Stimulated activated CD4-positive, alpha-beta T cell treated with anti-CD3 and anti-CD28 coated beads, Interleukin-12 subunit alpha, Interleukin-12 subunit beta, amount 100 ng/mL, for 48 hours (primary cell): ENCODE data around the gene ZNF581.

Experiments used
- DNase-seq, 3 donors: peaks; one replicate each; pipeline ENCODE4 v3.0.0-alpha.2; 2020; ENCODE audit warnings: low read depth in 2 of 3, low spot score in 1 of 3

Gene ZNF581

DNA sequence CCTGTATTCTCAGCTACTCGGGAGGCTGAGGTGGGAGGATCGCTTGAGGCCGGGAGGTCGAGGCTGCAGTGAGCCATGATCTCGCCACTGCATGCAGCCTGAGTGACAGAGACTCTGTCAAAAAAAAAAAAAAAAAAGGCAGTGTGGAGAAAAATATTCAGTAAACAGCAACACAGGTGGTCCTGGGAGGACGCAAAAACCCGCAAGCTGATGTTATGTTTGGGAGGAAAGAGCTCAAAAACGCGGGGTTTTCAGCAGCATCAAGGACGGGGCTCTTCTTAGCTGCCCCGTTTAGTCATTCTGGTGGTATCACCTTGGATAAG lies 18.5 kb upstream of the ZNF581 start:
- DNase-seq = no peak

GRCh38 chr19:55626350-55626749 lies 17.1 kb upstream of the ZNF581 start:
- peak in 2 of 3 donors; percentile 29 to 44 for DNase-seq

DNA sequence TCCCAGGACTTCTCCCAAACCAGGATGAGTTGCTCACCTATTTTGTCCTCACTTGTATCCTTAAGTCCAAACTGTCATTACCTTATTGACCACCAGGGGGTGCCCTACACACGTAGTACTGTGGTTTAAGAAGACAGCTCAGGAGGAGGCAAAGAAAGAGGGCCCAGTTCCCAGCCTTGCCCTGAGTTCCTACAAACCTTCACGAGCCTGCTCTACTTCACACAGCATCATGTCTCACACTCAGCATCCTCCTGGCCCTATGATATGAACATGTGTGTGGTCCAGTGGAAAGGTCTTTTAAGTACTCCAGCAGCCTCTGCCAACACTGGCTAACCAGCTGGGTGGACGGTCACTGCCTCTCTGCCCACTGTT lies 11.0 kb upstream of the ZNF581 start:
- peak; percentile 77 to 96 (median 84) for DNase-seq

GRCh38 chr19:55633861-55634260 lies 9.6 kb upstream of the ZNF581 start:
- no peak for DNase-seq

DNA sequence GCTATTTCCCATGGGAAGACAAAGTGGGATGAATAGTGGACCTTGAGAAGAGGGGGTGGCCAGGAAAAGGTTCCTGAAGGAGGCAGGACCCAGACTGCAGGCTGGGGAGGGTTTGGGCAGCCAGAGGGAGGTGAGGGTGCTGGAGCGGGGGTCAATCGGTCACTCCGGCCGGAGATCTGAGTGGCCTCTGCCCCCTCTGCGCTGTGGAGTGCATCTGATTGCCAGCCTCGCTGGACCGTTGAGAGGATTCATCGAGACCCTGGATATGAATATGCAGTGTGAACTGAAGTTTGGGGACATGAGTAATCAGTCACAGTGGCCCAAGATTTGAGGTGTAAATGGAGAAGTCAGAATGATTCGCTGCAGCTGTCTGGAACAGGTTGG lies 8.1 kb upstream of the ZNF581 start:
- DNase-seq = no peak

GRCh38 chr19:55635856-55636440 lies 7.5 kb upstream of the ZNF581 start:
- no peak for DNase-seq

DNA sequence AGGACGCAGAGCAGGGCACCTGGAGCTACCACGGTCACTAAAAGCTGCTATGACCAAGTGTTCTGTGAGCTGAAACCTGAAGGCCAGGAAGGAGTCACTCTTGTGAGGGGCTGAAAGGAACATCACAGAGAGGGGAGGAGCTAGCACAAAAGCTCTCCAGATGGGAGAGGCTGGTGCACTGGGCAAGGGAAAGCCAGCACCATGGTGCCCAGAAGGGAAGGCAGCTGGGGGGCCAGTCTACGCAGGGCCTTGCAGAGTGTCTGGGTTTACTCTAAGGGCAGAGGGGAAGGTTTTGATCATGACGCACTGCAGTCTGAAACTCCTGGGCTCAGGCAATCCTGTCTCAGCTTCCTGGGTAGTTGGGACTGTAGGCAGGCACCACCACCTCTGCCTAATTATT lies 6.7 kb upstream of the ZNF581 start:
- DNase-seq = no peak

DNA sequence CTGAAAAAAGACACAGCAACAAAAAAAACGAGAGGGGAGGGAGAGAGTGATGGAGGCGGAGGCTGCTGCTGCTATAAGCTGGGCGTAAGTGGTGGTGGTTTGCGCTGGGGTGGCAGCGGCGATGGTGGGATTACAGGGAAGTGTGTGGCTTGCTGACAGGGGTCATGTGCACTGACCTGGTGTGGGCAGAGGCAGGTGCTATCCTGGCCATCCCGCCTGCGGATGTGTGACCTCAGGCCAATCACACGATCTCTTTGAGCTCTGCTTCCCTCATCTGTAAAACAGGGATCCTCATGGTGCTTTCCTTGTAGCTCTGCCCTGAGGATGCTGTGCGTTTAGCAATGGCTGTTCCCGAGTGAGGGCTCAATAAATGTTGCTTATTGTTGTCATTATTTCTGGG lies 5.9 kb upstream of the ZNF581 start:
- DNase-seq = no peak

DNA sequence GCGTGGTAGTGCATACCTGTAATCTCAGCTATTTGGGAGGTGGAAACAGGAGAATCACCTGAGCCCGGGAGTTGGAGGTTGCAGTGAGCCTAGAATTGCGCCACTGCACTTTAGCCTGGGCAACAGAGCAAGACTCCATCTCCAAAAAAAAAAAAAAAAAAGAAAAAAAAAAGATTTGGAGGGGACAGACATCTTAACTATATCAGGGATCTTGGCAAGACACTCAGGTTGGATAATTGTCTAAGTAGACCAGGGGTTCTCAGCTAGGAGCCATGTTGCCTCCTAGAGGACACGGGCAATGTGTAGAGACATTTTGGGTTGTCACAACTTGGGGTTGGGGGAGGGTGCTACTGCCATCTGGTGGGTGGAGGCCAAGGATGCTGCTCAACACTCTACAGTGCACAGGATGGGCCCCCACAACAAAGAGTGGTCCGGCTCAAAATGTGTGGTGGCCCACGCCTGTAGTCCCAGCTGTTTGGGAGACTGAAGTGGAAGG lies 4.5 kb upstream of the ZNF581 start:
- peak; percentile 52 to 66 (median 54) for DNase-seq

DNA sequence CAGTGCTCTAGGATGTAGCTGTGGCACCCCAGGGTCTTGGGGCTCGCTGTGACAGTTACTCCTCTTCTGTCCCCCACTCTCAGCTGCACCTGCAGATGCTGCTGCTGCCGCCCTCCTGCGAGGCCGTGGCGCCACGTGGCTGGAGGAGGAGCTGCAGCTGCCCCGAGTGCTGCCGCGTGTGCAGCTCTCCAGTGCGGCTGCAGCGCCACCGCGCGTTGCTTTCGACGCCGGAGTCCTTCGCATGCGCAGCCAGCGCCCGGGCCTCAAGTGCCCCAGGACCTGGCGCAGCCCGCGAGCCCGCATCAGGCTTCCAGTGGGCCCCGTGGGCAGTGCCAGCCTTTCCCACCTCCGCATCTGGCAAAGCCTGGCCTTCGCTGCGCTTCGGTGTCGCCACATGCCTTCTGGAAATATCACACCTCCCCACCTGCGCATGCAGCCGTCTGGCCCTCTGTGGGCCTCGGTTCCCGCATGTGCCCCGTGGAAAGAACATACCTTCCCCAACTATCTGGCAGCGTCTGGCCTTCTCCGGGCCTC lies 3.3 kb upstream of the ZNF581 start:
- peak; percentile 43 to 72 (median 71) for DNase-seq

DNA sequence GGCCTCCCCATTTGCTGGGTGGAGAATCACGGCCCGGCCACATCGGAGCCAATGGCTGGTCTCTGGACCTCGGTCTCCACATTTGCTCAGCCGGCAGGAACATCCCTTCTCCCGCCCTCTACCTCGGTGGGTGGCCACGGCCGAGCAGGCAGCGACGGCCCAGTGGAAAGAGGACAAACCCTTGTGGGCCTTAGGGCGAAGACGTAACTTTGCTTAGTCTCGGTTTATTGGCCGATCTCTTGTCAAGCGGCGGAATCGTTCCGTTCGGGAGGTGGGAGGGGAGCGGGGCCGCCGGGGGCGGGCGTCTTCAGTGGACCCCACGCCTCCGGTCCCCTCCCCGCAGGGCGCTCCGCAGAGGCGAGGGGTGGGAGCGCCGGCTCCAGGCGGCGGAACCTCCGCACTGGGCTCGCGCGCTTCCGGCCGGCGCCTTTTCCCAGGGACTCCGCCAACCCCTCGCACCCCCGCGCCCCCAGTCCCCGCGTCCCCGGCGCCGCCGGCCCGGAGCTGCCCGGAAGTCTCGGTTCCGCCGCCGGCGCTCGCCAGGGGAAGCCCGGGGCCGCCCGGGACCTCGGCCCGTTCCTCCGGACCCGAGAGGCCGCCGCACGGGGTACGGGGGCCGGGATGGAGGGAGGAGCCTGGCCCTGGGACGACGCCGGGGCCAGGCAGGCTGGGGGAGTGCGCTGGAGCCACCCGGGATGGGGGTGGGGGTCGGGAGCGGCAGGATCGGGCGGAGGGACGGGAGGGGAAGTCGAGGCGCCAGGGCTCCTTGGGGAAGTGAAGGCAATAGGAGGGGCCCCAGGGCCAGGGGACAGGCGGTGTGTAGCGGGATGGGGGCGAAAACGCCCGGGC lies 2.6 kb upstream of the ZNF581 start, which contains the start of gene ZNF580:
Gene ZNF580 (plus strand): TSS at position 426 of the 849 bp plus-strand sequence. CDS start 1,507 bp downstream, outside the sequence.
- peak; percentile 45 to 71 (median 52) for DNase-seq

DNA sequence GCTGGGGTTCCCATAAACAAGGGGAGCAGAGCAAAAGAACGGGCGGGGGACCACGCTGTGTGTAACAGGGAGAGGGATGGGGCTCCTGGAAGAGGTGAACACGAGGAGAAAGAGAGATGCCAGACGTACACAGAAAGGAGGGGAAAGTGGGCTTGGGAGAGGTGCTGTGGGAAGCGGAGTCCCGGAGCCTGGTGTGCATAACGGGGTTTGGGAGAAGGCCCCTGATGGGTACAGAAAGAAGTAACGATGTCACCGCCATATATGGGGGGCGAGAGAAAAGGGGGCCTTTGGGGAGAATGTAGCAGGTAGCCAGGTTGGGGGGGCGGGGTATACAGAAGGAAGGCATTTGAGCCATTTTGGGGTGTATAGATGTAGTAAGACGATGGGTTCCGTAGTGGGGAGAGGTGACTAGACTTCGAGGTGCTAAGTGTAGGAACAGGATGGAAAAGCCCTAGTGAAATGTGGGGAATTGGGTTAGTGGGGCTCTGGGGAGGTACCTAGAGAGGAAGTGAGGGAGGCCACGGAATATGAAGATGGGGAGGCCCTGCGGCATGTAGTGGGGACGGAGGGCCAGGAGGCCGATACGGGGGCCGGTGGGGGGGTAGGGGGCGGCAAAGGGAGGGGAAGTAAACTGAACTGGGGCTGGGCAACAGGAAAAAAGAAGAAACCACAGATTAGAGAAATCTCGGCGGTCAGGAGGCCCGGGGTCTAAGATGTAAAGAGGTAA lies 1.9 kb upstream of the ZNF581 start:
- no peak for DNase-seq

GRCh38 chr19:55642153-55643002 lies 1.1 kb upstream of the ZNF581 start:
- DNase-seq = no peak

DNA sequence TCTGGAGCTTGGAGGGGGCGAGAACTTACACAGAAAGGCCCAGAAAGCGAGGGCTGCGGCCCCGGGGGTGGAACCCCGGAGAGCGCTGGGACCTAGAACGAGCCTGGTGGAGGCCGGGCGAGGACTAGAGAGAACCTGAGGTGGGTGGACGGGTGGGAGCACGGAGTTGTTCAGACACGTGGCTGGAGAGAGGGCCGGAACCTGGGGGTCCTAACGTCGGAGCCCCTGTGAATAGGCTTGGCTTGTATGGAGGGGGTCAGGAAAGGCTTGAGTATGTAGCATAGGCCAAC lies 383 bp downstream of the ZNF581 start:
- no peak for DNase-seq

DNA sequence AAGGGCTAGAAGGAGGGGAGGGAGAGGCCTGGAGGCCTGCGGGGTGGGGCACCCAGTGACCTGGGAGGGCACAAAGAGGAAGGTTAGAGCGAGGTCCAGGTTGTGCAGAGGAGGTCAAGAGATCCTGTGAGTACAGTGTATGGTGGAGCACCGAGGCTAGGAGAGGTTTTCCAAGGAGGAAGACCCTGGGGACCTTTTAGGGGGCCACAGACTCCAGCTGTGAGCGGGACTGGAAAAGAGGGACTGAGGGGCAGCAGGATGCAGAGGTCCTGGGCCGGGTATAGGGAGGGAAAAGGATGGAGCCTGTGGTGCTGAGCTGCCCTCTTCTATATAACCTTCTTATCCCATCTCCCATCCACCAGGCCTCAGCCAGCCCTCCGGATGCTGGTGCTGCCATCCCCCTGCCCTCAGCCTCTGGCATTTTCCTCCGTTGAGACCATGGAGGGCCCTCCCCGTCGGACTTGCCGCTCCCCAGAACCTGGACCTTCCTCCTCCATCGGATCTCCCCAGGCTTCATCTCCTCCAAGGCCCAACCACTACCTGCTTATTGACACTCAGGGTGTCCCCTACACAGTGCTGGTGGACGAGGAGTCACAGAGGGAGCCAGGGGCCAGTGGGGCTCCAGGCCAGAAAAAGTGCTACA lies 863 bp downstream of the ZNF581 start:
- no peak for DNase-seq

DNA sequence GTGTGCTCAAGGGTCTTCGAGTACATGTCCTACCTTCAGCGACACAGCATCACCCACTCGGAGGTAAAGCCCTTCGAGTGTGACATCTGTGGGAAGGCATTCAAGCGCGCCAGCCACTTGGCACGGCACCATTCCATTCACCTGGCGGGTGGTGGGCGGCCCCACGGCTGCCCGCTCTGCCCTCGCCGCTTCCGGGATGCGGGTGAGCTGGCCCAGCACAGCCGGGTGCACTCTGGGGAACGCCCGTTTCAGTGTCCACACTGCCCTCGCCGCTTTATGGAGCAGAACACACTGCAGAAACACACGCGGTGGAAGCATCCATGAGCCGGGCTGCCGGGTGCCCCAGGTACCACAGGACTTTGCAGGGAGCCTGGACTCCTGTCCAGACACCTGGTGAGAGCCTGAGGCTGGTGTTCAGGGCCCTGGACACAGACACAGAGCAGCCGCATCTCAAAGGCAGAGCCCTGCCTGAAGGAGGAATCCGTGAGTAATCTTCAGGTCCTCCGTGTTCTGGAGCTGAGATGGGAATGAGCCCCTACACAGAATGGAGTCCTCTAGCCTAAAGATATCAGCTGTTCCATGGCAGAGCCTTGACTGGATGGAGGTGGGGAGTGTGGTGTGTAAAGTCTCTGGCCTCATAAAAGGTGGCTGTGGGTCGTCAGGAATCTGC lies 1.5 kb downstream of the ZNF581 start:
- no peak for DNase-seq

DNA sequence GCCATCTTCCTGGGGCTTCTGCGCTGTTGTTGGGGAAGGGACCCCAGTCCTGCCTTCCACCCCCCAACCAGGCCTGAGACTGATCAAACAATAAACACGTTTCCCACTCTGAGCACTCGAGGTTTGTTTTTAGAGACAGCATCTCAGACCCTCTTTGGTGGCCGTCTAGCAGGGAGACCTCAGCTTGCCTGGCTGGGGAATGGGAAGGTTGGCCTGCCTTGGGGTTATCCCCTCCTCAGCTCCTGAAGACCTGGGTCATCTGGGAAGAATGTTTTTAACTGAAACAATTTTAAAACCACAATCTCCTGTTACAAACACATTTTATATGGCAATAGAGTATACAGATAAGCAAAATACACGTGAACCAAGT lies 2.0 kb downstream of the ZNF581 start:
- DNase-seq = no peak

GRCh38 chr19:55646889-55647731 lies 3.7 kb downstream of the ZNF581 start:
- DNase-seq = no peak
